DOHH2 (cell line): ENCODE results near the gene SMARCB1.

Source experiments
- H3F3A ChIP-seq: fragments of 200-600 bp; sonication (generic), shearing (Covaris generic); 2 replicates; pipeline ENCODE4 v1.6.0; 2016; ENCODE audit warnings: antibody characterized with exemption, mild to moderate bottlenecking; ENCODE audit not compliant: control insufficient read depth, insufficient read depth
- H3K27ac ChIP-seq: fragments of 200-600 bp; sonication (generic); 2 replicates; pipeline ENCODE4 v1.5.1; 2014; ENCODE audit warnings: low read depth, mild to moderate bottlenecking, low read length, moderate library complexity
- H3K27me3 ChIP-seq: fragments of 200-600 bp; sonication (generic); 2 replicates; pipeline ENCODE4 v1.6.1; 2014; ENCODE audit warnings: mild to moderate bottlenecking, low read length, mixed read lengths; ENCODE audit not compliant: control insufficient read depth
- H3K36me3 ChIP-seq: fragments of 200-600 bp; sonication (generic); 2 replicates; pipeline ENCODE4 v1.6.1; 2014; ENCODE audit warnings: mild to moderate bottlenecking, low read length, moderate library complexity, mixed read lengths; ENCODE audit not compliant: control insufficient read depth
- H3K4me1 ChIP-seq: fragments of 200-600 bp; sonication (generic); 2 replicates; pipeline ENCODE4 v1.6.1; 2014; ENCODE audit warnings: mild to moderate bottlenecking, low read length, mixed read lengths; ENCODE audit not compliant: control insufficient read depth
- H3K4me2 ChIP-seq: fragments of 200-600 bp; sonication (generic); 2 replicates; pipeline ENCODE4 v1.6.0; 2014; ENCODE audit warnings: mild to moderate bottlenecking, low read length, moderate library complexity
- H3K4me3 ChIP-seq: fragments of 200-600 bp; sonication (generic); 2 replicates; pipeline ENCODE4 v1.5.1; 2014; ENCODE audit warnings: mild to moderate bottlenecking, low read length, mixed read lengths
- H3K79me2 ChIP-seq: fragments of 200-600 bp; sonication (generic); 2 replicates; pipeline ENCODE4 v1.6.1; 2014; ENCODE audit warnings: mild to moderate bottlenecking, low read length, mixed read lengths; ENCODE audit not compliant: control insufficient read depth
- H3K9me2 ChIP-seq: fragments of 200-600 bp; sonication (generic); replicated peaks from 2 replicates; pipeline ENCODE4 v1.6.1; 2014; ENCODE audit warnings: mild to moderate bottlenecking, low read length, mixed read lengths; ENCODE audit not compliant: control insufficient read depth
- H3K9me3 ChIP-seq: fragments of 200-600 bp; sonication (generic); 2 replicates; pipeline ENCODE4 v1.6.1; 2014; ENCODE audit warnings: antibody characterized with exemption, low read length, mixed read lengths; ENCODE audit not compliant: control insufficient read depth, insufficient read depth
- H4K20me1 ChIP-seq: fragments of 200-600 bp; sonication (generic); 2 replicates; pipeline ENCODE4 v1.6.0; 2014; ENCODE audit warnings: low read depth, mild to moderate bottlenecking, antibody characterized with exemption, low read length, moderate library complexity; ENCODE audit not compliant: control insufficient read depth, insufficient read depth
- EZH2phosphoT487 ChIP-seq: fragments of 200-600 bp; sonication (generic); IDR thresholded peaks from 2 replicates; pipeline ENCODE4 v1.6.1; 2017; ENCODE audit warnings: borderline replicate concordance, mild to moderate bottlenecking, antibody characterized with exemption, low read length, moderate library complexity, mixed read lengths
- TF ChIP-seq, protein P1 (sequence below): fragments of 200-600 bp; sonication (generic); IDR thresholded peaks from one replicate; pipeline ENCODE4 v1.5.1; 2014; ENCODE audit warnings: antibody characterized with exemption, mild to moderate bottlenecking, low read depth, low read length; ENCODE audit not compliant: poor library complexity, severe bottlenecking

SMARCB1 gene

DNA sequence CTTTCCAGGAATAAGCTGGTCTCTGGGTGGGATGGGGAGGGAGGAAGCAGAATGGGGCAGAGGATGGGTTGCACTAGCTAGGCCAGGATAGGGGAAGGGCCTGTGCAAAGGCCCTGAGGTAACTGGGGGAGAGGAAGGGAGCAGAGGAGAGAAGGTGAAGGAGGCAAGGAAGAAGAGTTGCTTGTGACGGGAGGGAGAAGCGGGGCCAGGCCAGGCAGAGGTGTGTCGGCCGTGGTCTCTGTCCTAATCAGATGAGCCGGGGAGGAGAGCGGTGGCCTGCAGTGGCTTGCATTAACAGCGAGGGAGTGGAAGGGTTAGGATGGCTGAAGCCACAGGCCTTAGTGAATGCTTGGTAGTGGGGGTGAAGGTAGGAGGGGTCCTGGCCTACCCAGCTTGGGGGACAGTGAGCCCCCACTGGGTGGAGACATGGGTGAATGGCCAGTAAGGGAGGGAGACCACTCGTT is 58.0 kb downstream of the SMARCB1 start:
- peak overlapping the region; percentile 69 for H3K4me2 ChIP-seq
- TF ChIP-seq, protein P1, sequence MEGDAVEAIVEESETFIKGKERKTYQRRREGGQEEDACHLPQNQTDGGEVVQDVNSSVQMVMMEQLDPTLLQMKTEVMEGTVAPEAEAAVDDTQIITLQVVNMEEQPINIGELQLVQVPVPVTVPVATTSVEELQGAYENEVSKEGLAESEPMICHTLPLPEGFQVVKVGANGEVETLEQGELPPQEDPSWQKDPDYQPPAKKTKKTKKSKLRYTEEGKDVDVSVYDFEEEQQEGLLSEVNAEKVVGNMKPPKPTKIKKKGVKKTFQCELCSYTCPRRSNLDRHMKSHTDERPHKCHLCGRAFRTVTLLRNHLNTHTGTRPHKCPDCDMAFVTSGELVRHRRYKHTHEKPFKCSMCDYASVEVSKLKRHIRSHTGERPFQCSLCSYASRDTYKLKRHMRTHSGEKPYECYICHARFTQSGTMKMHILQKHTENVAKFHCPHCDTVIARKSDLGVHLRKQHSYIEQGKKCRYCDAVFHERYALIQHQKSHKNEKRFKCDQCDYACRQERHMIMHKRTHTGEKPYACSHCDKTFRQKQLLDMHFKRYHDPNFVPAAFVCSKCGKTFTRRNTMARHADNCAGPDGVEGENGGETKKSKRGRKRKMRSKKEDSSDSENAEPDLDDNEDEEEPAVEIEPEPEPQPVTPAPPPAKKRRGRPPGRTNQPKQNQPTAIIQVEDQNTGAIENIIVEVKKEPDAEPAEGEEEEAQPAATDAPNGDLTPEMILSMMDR, result no peak
- no peak for TF ChIP-seq EZH2phosphoT487
- H3K79me2 ChIP-seq, result no peaks in the 10 kb centered on the region
- no peaks in the 10 kb centered on the region for H3K9me2 ChIP-seq
- no peaks in the 10 kb centered on the region for H3K9me3 ChIP-seq
- no peaks in the 10 kb centered on the region for H3K27me3 ChIP-seq
- peaks cover 94% of the 10 kb centered on the region for H3K4me1 ChIP-seq
- H3K36me3 ChIP-seq, result no peaks in the 10 kb centered on the region
- H3F3A ChIP-seq, result peaks cover 30% of the 10 kb centered on the region
- H3K27ac ChIP-seq, result peak overlapping the region; percentile 90
- H3K4me3 ChIP-seq, result peak overlapping the region; percentile 61
- no peaks in the 10 kb centered on the region for H4K20me1 ChIP-seq

DNA sequence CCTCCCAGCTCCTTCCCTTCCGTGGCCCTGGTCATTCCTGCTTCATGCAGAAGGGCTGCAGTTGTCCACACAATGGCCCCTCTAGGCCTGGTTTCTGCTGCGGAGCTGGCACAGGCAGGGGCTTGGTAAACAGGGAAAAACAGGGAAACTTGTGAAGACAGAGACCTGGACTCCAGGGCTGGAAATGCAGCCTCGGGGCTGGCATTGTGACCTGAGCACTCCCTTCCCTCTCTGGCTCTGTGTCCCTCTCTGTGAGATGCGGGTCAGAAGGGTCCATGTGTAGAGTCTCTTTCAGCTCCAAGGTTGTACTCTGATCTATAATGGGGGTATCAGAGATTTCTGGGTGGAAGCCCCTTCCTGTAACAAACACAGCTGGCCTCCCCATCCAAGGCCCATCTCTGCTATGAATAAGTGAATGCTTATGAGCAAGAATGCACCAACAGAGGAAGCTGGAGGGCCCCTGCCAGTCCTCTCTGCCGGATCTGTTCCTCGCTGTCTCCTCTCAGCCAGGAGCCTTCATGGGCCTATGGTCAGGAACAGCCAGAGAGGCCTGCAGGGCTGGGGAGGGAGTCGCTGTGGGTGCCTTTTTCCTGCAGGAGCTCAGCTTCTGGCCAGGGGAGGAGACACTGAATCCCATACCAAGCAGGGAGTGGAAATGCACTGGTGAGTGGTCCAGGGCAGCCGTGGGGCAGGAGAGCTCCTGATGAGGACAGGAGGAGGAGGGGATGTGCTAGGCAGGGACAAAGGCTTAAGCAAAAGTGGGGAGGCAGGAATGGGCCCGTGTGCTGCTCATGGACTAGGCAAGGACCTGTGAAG is 58.7 kb downstream of the SMARCB1 start:
- Histone ChIP-seq H4K20me1 (no peaks in the 10 kb centered on the region), H3K36me3 (no peaks in the 10 kb centered on the region), H3K9me2 (no peaks in the 10 kb centered on the region), H3K4me1 (peaks cover 95% of the 10 kb centered on the region), H3K79me2 (no peaks in the 10 kb centered on the region), H3K9me3 (no peaks in the 10 kb centered on the region), H3K4me2 (peak overlapping the region; percentile 69), H3F3A (peaks cover 30% of the 10 kb centered on the region), H3K4me3 (peak overlapping the region; percentile 61), H3K27me3 (no peaks in the 10 kb centered on the region), H3K27ac (peak overlapping the region; percentile 90)
- TF ChIP-seq, protein P1, result no peak
- no peak for TF ChIP-seq EZH2phosphoT487

DNA sequence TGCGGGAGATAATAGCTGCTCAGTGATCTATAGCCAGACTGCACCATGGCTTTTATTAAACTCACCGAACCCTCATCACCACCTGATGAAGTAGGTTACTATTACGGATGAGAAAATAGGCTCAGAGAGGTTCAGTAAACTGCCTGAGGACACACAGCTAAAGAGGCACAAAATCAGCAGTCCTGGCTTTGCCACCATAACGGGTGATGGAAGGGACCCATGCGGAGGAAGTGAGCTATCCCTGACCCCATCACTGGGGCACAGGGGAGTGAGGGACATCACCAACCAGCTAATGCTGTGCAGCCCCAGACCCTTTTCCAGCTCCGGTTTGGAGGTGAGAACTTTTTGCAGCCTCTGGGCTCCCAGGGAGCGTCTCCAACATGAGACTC is 59.3 kb downstream of the SMARCB1 start:
- Histone ChIP-seq H3K4me2 (peak overlapping the region; percentile 69), H3K27ac (peak overlapping the region; percentile 90), H3F3A (peaks cover 30% of the 10 kb centered on the region), H3K4me1 (peaks cover 99% of the 10 kb centered on the region), H3K27me3 (no peaks in the 10 kb centered on the region), H3K9me3 (no peaks in the 10 kb centered on the region), H3K4me3 (peak overlapping the region; percentile 61), H4K20me1 (no peaks in the 10 kb centered on the region), H3K9me2 (no peaks in the 10 kb centered on the region), H3K79me2 (no peaks in the 10 kb centered on the region), H3K36me3 (no peaks in the 10 kb centered on the region)
- TF ChIP-seq, protein P1, result no peak
- no peak for TF ChIP-seq EZH2phosphoT487
